Left renal cortex interstitium (tissue), 4 donors: ENCODE data around the gene PNPLA7. TPM values are rescaled to one million over a fixed set of nuclear protein-coding genes. Genes with fewer than 3 reads are reported as not detected.
"Not testable (repeated sequence)": the region's sequence is repeated elsewhere in the genome, so short reads cannot be mapped to it uniquely, and the experiment has no call there.

Experiments used
- DNase-seq, 4 donors: peaks; one replicate each; pipeline ENCODE4 v3.0.0-alpha.2; 2013; ENCODE audit warnings: low read depth in 4 of 4, low spot score in 2 of 4, missing footprints in 1 of 4
- polyA plus RNA-seq, 4 donors: library from polyadenylated mRNA; unstranded; fragments of 120-200 nt; gene quantifications; one replicate each; pipeline ENCODE4 v1.2.1, GENCODE V29; 2013; ENCODE audit not compliant: insufficient read length in 4 of 4

PNPLA7 gene
- polyA plus RNA-seq, 4 donors = 1.4 to 3.9 (median 2.7) TPM

DNA sequence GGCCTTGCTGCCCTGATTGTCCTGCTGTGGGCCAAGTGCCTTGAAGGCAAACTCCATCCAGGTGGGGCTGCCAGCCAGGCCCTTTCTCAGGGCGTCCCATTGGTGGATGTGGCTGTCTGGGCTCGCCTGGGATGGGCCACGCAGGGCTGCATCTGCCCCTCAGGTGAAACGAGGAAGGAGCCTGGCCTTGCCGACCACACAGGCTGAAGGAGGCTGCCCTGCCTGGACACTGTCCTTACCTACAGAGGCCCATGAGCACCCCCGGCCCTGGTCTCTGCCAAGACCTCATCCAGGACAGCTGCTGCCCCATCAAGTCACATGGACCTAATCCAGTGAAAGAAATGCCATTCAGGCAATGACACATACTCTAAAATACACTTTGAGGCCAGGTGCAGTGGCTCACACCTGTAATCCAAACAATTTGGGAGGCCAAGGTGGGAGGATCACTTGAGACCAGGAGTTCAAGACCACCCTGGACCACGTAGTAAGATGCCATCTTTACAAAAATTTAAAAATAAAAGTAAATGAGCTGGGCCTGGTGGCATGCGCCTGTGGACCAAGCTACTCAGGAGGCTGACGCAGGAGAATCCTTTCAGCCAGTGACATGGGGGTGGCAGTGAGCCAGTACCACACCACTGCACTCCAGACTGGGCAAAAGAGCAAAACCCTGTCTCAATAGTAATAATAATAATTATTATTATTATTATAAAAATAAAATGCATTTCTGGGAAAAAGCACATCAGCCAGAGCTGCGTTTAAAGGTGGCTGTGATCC is 33.9 kb downstream of the PNPLA7 start:
- no peak for DNase-seq

- DNase-seq = no peak
These were observed 34.9 kb downstream of the PNPLA7 start for GRCh38 chr9:137515338-137515724.

DNA sequence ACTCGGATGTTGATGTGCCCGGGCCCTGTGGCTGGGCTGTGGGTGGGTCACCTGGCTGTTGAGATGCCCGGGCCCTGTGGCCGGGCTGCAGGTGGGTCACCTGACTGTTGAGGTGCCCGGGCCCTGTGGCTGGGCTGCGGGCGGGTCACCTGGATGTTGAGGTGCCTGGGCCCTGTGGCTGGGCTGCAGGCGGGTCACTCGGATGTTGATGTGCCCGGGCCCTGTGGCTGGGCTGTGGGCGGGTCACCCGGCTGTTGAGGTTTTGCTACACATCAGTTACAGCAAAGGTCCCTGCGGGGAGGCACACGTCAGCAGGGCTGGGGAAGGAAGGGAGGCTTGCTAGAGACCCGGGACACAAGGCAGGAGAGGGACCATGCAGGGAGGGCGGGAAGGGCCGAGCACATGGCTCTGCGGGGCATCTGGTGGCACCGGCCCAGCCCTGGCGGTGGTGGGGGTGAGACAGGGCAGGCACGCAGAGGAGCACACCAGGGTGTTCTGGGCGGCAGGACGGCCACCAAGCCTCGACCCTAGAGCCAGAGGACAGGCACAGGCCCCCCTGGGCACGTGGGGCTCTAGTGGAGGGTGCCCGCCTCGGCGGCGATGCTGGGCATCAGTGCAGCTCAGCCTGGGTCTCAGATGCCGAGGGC is 35.4 kb downstream of the PNPLA7 start:
- DNase-seq = no peak

GRCh38 chr9:137513801-137514570 is 36.2 kb downstream of the PNPLA7 start:
- not testable (repeated sequence) for DNase-seq

DNA sequence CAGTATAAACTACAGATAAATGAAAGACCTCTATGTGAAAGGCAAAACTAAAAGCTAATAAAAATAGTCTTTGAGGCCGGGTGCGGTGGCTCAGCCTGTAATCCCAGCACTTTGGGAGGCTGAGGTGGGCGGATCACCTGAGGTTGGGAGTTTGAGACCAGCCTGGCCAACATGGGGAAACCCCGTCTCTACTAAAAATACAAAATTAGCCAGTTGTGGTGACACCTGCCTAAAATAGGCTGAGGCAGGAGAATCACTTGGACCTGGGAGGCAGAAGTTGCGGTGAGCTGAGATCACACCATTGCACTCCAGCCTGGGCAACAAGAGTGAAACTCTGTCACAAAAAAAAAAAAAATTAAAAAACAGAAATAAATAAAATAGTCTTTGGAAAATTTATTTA is 37.1 kb downstream of the PNPLA7 start:
- not testable (repeated sequence) for DNase-seq

GRCh38 chr9:137511758-137512463 is 38.3 kb downstream of the PNPLA7 start:
- DNase-seq = no peak

DNA sequence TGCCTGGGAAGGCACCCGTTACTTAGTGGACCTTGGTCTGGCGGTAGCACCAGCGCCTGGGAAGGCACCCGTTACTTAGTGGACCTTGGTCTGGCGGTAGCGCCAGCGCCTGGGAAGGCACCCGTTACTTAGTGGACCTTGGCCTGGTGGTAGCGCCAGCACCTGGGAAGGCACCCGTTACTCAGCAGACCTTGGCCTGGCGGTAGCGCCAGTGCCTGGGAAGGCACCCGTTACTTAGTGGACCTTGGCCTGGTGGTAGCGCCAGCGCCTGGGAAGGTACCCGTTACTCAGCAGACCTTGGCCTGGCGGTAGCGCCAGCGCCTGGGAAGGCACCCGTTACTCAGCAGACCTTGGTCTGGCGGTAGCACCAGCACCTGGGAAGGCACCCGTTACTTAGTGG is 39.1 kb downstream of the PNPLA7 start:
- not testable (repeated sequence) for DNase-seq

DNA sequence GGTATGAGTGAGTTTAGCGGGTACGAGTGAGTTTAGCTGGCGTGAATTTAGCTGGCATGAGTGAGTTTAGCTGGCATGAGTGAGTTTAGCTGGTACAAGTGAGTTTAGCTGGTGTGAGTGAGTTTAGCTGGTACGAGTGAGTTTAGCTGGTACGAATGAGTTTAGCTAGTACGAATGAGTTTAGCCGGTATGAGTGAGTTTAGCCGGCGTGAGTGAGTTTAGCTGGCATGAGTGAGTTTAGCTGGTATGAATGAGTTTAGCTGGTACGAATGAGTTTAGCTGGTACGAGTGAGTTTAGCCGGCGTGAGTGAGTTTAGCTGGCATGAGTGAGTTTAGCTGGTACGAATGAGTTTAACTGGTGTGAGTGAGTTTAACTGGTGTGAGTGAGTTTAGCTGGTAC is 41.0 kb downstream of the PNPLA7 start:
- DNase-seq = no peak

GRCh38 chr9:137506702-137507171 is 43.5 kb downstream of the PNPLA7 start:
- DNase-seq = no peak

DNA sequence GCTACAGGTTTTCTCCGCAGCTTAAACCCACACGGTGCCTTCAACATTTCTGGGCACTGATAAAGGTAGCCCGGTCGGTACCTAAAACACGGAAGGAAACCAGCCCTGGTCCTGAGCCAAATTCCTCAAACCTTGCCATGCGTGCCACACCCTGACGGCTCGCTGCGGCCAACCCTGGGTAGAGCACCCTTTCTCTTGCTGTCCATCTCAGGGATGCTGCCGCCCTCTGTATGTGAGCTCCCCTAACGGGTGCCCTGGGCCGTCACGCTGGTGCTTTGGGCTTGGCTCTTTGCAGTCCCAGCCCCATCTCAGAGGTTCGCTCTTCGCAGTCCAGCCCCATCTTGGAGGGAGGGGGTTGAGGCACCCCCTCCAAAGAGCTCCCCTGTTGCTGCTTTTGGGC is 43.9 kb downstream of the PNPLA7 start:
- DNase-seq = no peak

DNA sequence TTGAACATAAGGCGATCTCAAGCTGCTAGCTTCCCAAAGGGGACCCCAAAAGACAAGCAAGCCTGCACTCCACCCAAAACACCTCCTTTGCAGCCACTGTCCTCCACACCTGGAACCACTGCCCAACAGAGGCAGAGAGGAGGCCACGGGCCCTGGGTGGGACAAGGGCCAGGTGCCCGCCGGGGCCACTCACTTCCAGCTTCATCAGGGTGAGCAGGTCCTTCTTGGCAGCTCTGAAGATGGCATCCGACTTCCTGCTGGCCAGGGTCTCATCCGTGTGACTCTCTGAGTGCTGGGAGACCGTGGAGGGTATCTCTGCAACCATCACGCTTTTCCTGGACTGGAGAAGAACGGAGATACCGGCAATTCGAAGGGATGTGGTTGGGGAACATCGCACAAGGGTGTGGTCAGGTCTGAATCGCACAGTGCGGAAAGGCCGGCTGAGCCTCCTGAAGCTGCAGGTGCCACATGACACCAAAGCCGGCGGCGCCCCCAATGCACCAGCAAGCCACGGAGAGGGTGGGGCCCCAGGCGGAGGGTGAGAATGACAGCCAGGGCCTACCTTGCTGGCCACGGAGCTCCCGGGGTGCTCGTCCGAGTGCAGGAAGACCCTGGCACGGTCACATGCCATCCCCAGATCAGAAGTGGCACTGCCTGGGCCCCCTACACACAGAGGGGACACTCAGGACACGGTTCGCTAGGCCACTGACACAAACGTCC is 44.6 kb downstream of the PNPLA7 start:
- DNase-seq = no peak

DNA sequence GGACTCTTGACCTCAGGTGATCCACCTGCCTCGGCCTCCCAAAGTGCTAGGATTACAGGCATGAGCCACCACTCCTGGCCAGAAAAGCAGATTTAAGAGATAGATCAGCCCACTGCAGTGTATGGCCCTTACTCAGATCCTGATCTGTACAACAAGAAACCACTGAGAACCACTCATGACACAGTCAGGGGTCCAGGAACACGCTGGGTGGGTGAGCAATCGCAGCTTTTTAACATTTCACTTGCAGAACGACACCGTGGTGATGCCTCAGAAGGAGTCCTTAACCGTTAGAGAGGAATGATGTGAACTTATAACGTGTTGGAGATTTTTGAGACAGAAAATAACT is 45.8 kb downstream of the PNPLA7 start:
- no peak for DNase-seq

DNA sequence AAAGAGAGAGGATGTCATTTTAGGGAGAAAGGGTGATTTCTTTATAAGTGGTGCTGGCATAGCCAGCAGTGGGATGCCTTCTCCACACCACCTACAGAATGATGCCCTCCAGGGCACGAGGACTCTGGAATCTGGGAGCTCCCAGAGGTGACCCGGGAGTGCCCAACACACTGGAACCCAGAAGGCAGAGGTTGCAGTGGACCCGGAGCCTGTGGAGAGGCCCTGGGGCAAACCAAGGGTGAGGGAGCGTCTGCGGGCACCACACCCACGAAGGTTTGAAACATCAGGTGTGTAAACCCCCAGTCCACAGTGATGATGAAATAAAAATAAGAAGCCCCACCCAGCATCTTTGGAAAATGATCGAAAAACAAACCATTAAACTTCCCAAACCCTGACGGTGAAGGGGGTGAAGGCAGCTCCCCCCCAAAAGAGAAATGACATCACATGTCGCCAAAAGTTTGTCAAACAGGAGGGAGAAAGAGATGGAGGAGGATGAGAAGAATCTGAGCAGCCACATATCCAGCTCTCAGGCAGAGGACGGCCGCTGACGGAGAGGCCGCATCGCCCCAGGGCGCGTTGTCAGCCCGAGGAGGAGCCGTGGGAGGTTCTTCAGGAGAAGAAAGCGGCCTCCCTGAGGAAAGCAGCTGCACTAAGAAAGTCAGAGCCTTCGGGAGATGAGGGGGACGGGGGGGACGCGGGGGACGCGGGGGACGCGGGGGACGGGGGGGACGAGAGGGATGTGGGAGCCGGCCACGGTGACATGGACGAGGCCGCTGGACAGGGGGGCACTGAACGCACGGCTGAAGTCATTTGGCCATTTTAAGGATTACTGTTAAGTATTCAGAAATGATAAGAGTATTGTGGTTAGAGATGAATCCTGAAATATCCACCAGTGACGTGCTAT is 47.9 kb downstream of the PNPLA7 start:
- no peak for DNase-seq

DNA sequence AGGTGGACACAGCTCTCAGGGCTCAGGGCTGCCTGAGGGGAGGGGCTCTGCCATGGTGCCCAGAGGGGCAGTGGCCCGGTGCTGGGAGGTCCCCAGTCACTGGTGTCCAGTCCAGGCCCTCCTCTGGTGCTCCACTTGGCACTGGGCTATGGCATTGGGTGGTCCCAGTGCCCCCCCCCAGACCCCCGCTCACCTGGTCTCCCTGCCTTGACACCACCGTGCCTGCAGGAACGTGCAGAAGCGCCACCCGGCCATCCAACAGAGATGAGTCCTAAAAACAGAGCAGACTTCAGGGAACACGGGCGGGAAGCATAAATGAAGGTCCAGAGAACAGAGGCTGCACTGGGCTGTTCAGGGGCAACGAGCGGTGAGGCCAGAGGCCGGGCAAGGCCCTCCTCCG is 48.7 kb downstream of the PNPLA7 start:
- DNase-seq = no peak

GRCh38 chr9:137500666-137501397 is 49.4 kb downstream of the PNPLA7 start:
- DNase-seq = no peak

DNA sequence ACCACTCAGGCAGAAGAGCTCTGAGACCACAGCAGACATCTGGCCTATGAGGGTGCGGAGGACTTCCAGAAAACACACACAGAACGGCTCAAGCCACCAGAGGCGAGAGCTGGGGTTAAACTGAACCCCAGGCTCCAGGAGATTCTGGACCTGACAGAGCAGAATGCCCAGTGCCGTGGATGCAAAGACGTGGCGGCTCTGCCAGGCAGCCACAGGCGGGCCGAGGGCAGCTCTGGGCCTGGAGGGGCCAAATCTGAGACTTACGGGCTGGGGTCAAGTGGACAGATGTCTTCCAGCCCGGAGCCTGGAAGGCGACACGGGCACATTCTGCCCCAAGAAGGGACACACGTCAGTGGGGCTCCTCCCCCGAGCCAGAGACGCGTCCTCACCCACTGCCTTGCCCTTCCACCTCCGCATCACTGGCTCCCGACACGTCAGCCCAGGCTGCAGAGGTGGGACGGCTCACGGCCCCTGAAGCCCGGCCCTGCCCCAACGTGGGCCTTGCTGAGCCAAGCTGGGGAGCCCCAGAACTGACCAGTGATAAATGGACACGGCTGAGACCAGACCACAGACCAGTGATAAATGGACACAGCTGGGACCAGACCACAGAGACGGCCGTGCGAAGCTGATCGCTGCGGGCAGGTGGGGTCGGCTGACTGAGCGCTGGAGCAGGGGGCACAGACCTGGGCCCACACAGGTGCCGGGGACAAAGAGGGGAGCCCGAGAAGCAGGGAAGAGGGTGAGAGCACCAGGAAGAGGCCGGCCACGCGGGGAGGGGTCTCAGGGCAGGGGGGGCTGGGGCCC is 50.1 kb downstream of the PNPLA7 start:
- DNase-seq = no peak

GRCh38 chr9:137499416-137499815 is 50.8 kb downstream of the PNPLA7 start:
- DNase-seq = no peak

- no peak for DNase-seq
These were observed 51.5 kb downstream of the PNPLA7 start for GRCh38 chr9:137498720-137499150.
